GM12873 (cell line): ENCODE results near the gene EMP1.

Experiments used
- CTCF ChIP-seq: IDR thresholded peaks from 2 replicates; pipeline ENCODE4 v1.5.1; 2012; ENCODE audit warnings: low read depth, mild to moderate bottlenecking, moderate library complexity, low read length, control low read depth; ENCODE audit not compliant: insufficient read depth; ENCODE audit errors: missing control alignments

Gene EMP1

GRCh38 chr12:13190275-13190674, 6.3 kb upstream of the EMP1 start:
- TF ChIP-seq CTCF: no peak

GRCh38 chr12:13192719-13193118, 3.8 kb upstream of the EMP1 start:
- TF ChIP-seq CTCF: no peak

GRCh38 chr12:13193505-13194231, 2.9 kb upstream of the EMP1 start:
- no peak for TF ChIP-seq CTCF

GRCh38 chr12:13194401-13195110, 2.0 kb upstream of the EMP1 start:
- no peak for TF ChIP-seq CTCF

GRCh38 chr12:13195250-13195649, 1.3 kb upstream of the EMP1 start:
- TF ChIP-seq CTCF: no peak

GRCh38 chr12:13195785-13196129, 769 bp upstream of the EMP1 start:
- TF ChIP-seq CTCF: no peak

- no peak for TF ChIP-seq CTCF
These were observed 506 bp downstream of the EMP1 start for GRCh38 chr12:13197032-13197431.
